IMR-90 (cell line): ENCODE data around the gene NOD1. TPM values are rescaled to one million over a fixed set of nuclear protein-coding genes. Genes with fewer than 3 reads are reported as not detected.
A peak's percentile ranks its signal among the peaks of the same experiment; 100 is the strongest.

Experiments used
- ATAC-seq: fragments of 200-7000 bp; cut with Tn5 transposase; 2 replicates; pipeline ENCODE4 v1.9.1; 2020; ENCODE audit warnings: low read depth, mild to moderate bottlenecking, moderate library complexity
- BruUV-seq: library from RNA; stranded (reverse); fragments of 400-500 nt; replicated peaks from 2 replicates; lab custom pipeline; 2021; lab: Mats Ljungman, UMichigan
- CTCF ChIA-PET: fragments of 300-600 bp; formaldehyde crosslinking; extraction: SDS; loops from one replicate; lab custom pipeline; 2021; ENCODE audit warnings: antibody characterized with exemption; lab: Yijun Ruan, JAX
- POLR2A ChIA-PET: fragments of 300-600 bp; sonication (Branson Sonifier 250); formaldehyde crosslinking; loops from one replicate; lab custom pipeline; 2022; ENCODE audit warnings: antibody characterized with exemption; ENCODE audit not compliant: unreplicated experiment; lab: Charles Lee
- DNase-seq: peaks from one replicate; pipeline ENCODE4 v3.0.0; 2013
- H2AFZ ChIP-seq: replicated peaks from 2 replicates; pipeline ENCODE3; 2013; ENCODE audit warnings: low read length, mild to moderate bottlenecking; ENCODE audit not compliant: poor library complexity
- H2AK5ac ChIP-seq: 2 replicates; pipeline ENCODE4 v1.6.1; 2013; ENCODE audit warnings: low read depth, low read length, inconsistent platforms
- H2AK9ac ChIP-seq: replicated peaks from 2 replicates; pipeline ENCODE3; 2013; ENCODE audit warnings: mild to moderate bottlenecking, low read depth, low read length, moderate library complexity; ENCODE audit not compliant: poor library complexity
- H2BK120ac ChIP-seq: 2 replicates; pipeline ENCODE4 v1.6.1; 2013; ENCODE audit warnings: low read depth, low read length, inconsistent platforms
- H2BK15ac ChIP-seq: 3 replicates; pipeline ENCODE4 v1.6.1; 2013; ENCODE audit warnings: low read depth, low read length, inconsistent platforms
- H2BK20ac ChIP-seq: 2 replicates; pipeline ENCODE4 v1.6.1; 2013; ENCODE audit warnings: low read depth, mild to moderate bottlenecking, inconsistent platforms, low read length, moderate library complexity
- H2BK5ac ChIP-seq: 2 replicates; pipeline ENCODE4 v1.6.1; 2013; ENCODE audit warnings: mild to moderate bottlenecking, low read depth, low read length, inconsistent platforms; ENCODE audit not compliant: poor library complexity, severe bottlenecking
- H3K14ac ChIP-seq: replicated peaks from 2 replicates; pipeline ENCODE4 v1.6.1; 2013; ENCODE audit warnings: low read depth, low read length, inconsistent platforms
- H3K18ac ChIP-seq: 2 replicates; pipeline ENCODE4 v1.6.1; 2013; ENCODE audit warnings: low read depth, low read length, control low read depth
- H3K23ac ChIP-seq: 2 replicates; pipeline ENCODE4 v1.6.1; 2013; ENCODE audit warnings: low read depth, low read length, inconsistent platforms
- H3K27ac ChIP-seq: 2 replicates; pipeline ENCODE4 v1.5.1; 2013; ENCODE audit warnings: mild to moderate bottlenecking, control low read depth, low read length; ENCODE audit not compliant: insufficient read depth
- H3K27me3 ChIP-seq: 2 replicates; pipeline ENCODE4 v1.6.1; 2013; ENCODE audit warnings: low read length; ENCODE audit not compliant: control insufficient read depth, insufficient read depth
- H3K36me3 ChIP-seq: 2 replicates; pipeline ENCODE4 v1.6.1; 2013; ENCODE audit warnings: low read length, mixed read lengths; ENCODE audit not compliant: control insufficient read depth, insufficient read depth
- H3K4ac ChIP-seq: 2 replicates; pipeline ENCODE4 v1.6.1; 2013; ENCODE audit warnings: low read depth, low read length, inconsistent platforms
- H3K4me1 ChIP-seq: 2 replicates; pipeline ENCODE4 v1.6.1; 2013; ENCODE audit warnings: low read length, mixed read lengths; ENCODE audit not compliant: control insufficient read depth, insufficient read depth
- H3K4me2 ChIP-seq: 2 replicates; pipeline ENCODE4 v1.6.1; 2013; ENCODE audit warnings: low read depth, mild to moderate bottlenecking, control low read depth, low read length, moderate library complexity
- H3K4me3 ChIP-seq: 2 replicates; pipeline ENCODE4 v1.5.1; 2013; ENCODE audit warnings: low read depth, mild to moderate bottlenecking, control low read depth, low read length, moderate library complexity; ENCODE audit not compliant: insufficient read depth
- H3K56ac ChIP-seq: 2 replicates; pipeline ENCODE4 v1.6.1; 2013; ENCODE audit warnings: low read length, inconsistent platforms; ENCODE audit not compliant: insufficient read depth; ENCODE audit errors: extremely low read depth
- H3K79me1 ChIP-seq, 2 experiments: 2 replicates each; pipeline ENCODE4 v1.6.1; 2013; ENCODE audit warnings: low read length in 2 of 2, inconsistent platforms in 1 of 2, low read depth in 1 of 2
- H3K9ac ChIP-seq: 2 replicates; pipeline ENCODE4 v1.6.1; 2013; ENCODE audit warnings: low read depth, low read length, control low read depth
- H3K9me1 ChIP-seq: 2 replicates; pipeline ENCODE4 v1.6.1; 2013; ENCODE audit warnings: low read length, inconsistent platforms; ENCODE audit not compliant: insufficient read depth
- H3K9me3 ChIP-seq: 2 replicates; pipeline ENCODE4 v1.6.1; 2013; ENCODE audit warnings: low read length; ENCODE audit not compliant: control insufficient read depth, insufficient read depth
- H4K20me1 ChIP-seq: 2 replicates; pipeline ENCODE4 v1.6.1; 2013; ENCODE audit warnings: low read length, inconsistent platforms; ENCODE audit not compliant: insufficient read depth
- H4K5ac ChIP-seq: 2 replicates; pipeline ENCODE4 v1.6.1; 2013; ENCODE audit warnings: mild to moderate bottlenecking, low read depth, low read length, control low read depth
- H4K8ac ChIP-seq, 2 experiments: 2 replicates each; pipeline ENCODE4 v1.6.1; 2013; ENCODE audit warnings: low read depth in 2 of 2, low read length in 2 of 2, control low read depth in 1 of 2, inconsistent platforms in 1 of 2
- H4K91ac ChIP-seq: 2 replicates; pipeline ENCODE4 v1.6.1; 2013; ENCODE audit warnings: low read depth, low read length, inconsistent platforms; ENCODE audit not compliant: insufficient read depth
- BHLHE40 ChIP-seq: fragments of 150-350 bp; IDR thresholded peaks from 2 replicates; pipeline ENCODE4 v1.6.1; 2016; ENCODE audit warnings: mild to moderate bottlenecking, low read depth, low read length
- CEBPB ChIP-seq: IDR thresholded peaks from 2 replicates; pipeline ENCODE4 v1.6.1; 2012; ENCODE audit warnings: low read depth, low read length, improper control_type of control experiment
- CHD1 ChIP-seq: IDR thresholded peaks from 2 replicates; pipeline ENCODE4 v1.6.1; 2012; ENCODE audit warnings: low read depth, low read length, improper control_type of control experiment
- FOS ChIP-seq: fragments of 150-350 bp; IDR thresholded peaks from 2 replicates; pipeline ENCODE4 v1.6.1; 2016; ENCODE audit warnings: low read depth, low read length
- MAFK ChIP-seq: IDR thresholded peaks from 2 replicates; pipeline ENCODE4 v1.6.1; 2012; ENCODE audit warnings: low read depth, low read length, improper control_type of control experiment
- MXI1 ChIP-seq: IDR thresholded peaks from 2 replicates; pipeline ENCODE4 v1.6.1; 2012; ENCODE audit warnings: low read depth, mild to moderate bottlenecking, low read length, moderate library complexity, borderline replicate concordance
- NFE2L2 ChIP-seq: fragments of 150-350 bp; IDR thresholded peaks from 2 replicates; pipeline ENCODE4 v1.6.1; 2016; ENCODE audit warnings: low read depth, mild to moderate bottlenecking, low read length
- POLR2A ChIP-seq: IDR thresholded peaks from 2 replicates; pipeline ENCODE4 v1.6.1; 2012; ENCODE audit warnings: mild to moderate bottlenecking, low read depth, low read length
- RAD21 ChIP-seq: IDR thresholded peaks from 2 replicates; pipeline ENCODE4 v1.6.1; 2012; ENCODE audit warnings: low read length, improper control_type of control experiment
- RFX5 ChIP-seq: IDR thresholded peaks from 2 replicates; pipeline ENCODE4 v1.8.0; 2012; ENCODE audit warnings: low read depth, mild to moderate bottlenecking, low read length, moderate library complexity
- SMC3 ChIP-seq: fragments of 150-350 bp; IDR thresholded peaks from 2 replicates; pipeline ENCODE4 v1.6.1; 2016; ENCODE audit warnings: low read depth, mild to moderate bottlenecking, antibody characterized with exemption, low read length, moderate library complexity
- WGBS, 2 experiments: methylation state at CpG; one replicate each; pipeline versions ENCODE4 v1.1.5 to v1.1.7; 2013; ENCODE audit warnings: missing lambda C conversion rate in 2 of 2; ENCODE audit not compliant: insufficient read length in 1 of 2; ENCODE audit errors: extremely low coverage in 2 of 2; 5-methylcytosine and 5-hydroxymethylcytosine counted together
- dilution Hi-C: fragments of 300-500 bp; cut with HindIII; formaldehyde crosslinking; loops from one replicate; pipeline ENCODE4 v1.14.3; 2018; ENCODE audit warnings: low sequenced_read_pairs; ENCODE audit not compliant: unreplicated experiment
- in situ Hi-C: fragments of 300-500 bp; cut with MboI; formaldehyde crosslinking; loops from 3 replicates; pipeline ENCODE4 v1.14.3; 2019; ENCODE audit warnings: low sequenced_read_pairs, inconsistent platforms, mixed read lengths
- intact Hi-C: fragments of 100-400 bp; cut with micrococcal nuclease; formaldehyde crosslinking; loops from 2 replicates; pipeline ENCODE4 v1.10.0; 2022
- polyA plus RNA-seq, 3 experiments: library from polyadenylated mRNA; depleted of rRNA; stranded (reverse); fragments of >200 nt; gene quantifications; 2 replicates each; pipeline ENCODE4 v1.2.3, GENCODE V29; 2012; ENCODE audit warnings: low replicate concordance in 1 of 3
- total RNA-seq: library from RNA; depleted of rRNA; stranded (reverse); fragments of >200 nt; gene quantifications from 2 replicates; pipeline ENCODE4 v1.2.3, GENCODE V29; 2012
- TF ChIP-seq, protein P1 (sequence below): fragments of 150-350 bp; IDR thresholded peaks from 2 replicates; pipeline ENCODE4 v1.6.1; 2016; ENCODE audit warnings: low read depth, mild to moderate bottlenecking, low read length, moderate library complexity, borderline replicate concordance
- TF ChIP-seq, protein P2 (sequence below): conservative IDR thresholded peaks from 2 replicates; pipeline ENCODE4 v1.5.1; 2012; ENCODE audit warnings: mild to moderate bottlenecking, low read depth, low read length, improper control_type of control experiment

Gene NOD1
- total and polyA plus RNA-seq, 2 of the 4 experiments (the other 2 are of a cell fraction) = 1.8 to 3.0 TPM

DNA sequence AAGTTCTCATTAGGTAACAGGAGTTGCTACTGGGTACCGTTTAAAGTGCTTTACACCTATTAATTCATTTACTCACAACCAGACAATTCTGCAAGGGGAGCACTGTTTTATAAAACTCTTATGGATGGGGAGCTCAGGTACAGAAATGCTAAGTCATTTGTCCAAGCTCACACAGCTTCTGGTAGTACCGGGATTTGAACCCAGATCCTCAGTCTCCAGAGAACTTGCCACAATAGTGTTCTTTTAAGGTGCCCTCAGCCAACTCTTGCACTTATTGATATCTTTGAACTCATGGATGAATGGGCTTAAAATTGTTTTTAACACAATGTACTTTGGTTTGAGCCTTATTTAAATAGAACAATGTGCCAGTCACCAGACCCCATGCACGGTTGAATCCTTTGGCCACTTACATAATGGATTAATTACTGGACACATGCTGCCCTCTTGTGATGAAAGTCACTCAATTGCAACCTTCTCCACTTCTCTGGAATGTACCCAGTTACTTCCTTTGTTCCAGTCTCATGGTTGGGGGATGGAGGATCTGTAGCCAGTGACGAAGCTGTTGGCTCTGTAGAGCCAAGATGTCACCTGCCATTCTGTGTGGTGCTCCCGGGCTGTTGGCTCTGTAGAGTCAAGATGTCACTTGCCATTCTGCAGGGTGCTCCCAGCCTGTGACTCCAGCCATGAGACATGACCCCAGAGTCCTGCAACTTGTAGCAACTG lies 65.6 kb downstream of the NOD1 start:
- no peak overlapping the region for H4K8ac ChIP-seq
- no peak overlapping the region for H3K4me2 ChIP-seq
- no peaks in the 10 kb centered on the region for H3K36me3 ChIP-seq
- ATAC-seq (peak; percentile 99), DNase-seq (peak; percentile 83)
- BruUV-seq = no TSS peak
- H3K27me3 ChIP-seq = peaks cover 2% of the 10 kb centered on the region; the same call in 1 of the 2 replicates
- no peak overlapping the region for H3K23ac ChIP-seq
- H3K14ac ChIP-seq = no peak overlapping the region
- H4K20me1 ChIP-seq = no peaks in the 10 kb centered on the region
- H2AFZ ChIP-seq = peak overlapping the region; percentile 67
- no peak overlapping the region for H2BK15ac ChIP-seq
- H2AK5ac ChIP-seq = no peak overlapping the region
- 40% methylated on average over 1 of the region's 5 CpGs; no CpG with 5 or more reads in 1 of the 2 experiments for WGBS, 2 experiments
- H3K18ac ChIP-seq = no peak overlapping the region
- no peak overlapping the region for H3K4me3 ChIP-seq
- H2BK5ac ChIP-seq = no peak overlapping the region
- no peaks in the 10 kb centered on the region for H3K9me1 ChIP-seq
- CTCF ChIA-PET = interaction anchor here (0.8 kb wide), 2 partner anchors 58 to 249 kb away, joined by 4 read pairs; no protein-coding TSS in a partner anchor
- H2BK120ac ChIP-seq = no peak overlapping the region
- POLR2A ChIA-PET = no interaction called here
- H3K9me3 ChIP-seq = no peaks in the 10 kb centered on the region
- TF ChIP-seq MAFK (no peak), RAD21 (peak; percentile 91), SMC3 (peak; percentile 86), FOS (no peak), POLR2A (0 out of 2 replicates have a peak, but pooled peaks have one; percentile 36), BHLHE40 (peak; percentile 53; the same call in 1 of the 2 replicates), MXI1 (no peak), CHD1 (no peak), NFE2L2 (no peak), RFX5 (0 out of 2 replicates have a peak, but pooled peaks have one; percentile 48), CEBPB (0 out of 2 replicates have a peak, but pooled peaks have one; percentile 17)
- TF ChIP-seq, protein P1, sequence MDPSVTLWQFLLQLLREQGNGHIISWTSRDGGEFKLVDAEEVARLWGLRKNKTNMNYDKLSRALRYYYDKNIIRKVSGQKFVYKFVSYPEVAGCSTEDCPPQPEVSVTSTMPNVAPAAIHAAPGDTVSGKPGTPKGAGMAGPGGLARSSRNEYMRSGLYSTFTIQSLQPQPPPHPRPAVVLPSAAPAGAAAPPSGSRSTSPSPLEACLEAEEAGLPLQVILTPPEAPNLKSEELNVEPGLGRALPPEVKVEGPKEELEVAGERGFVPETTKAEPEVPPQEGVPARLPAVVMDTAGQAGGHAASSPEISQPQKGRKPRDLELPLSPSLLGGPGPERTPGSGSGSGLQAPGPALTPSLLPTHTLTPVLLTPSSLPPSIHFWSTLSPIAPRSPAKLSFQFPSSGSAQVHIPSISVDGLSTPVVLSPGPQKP = no peak
- TF ChIP-seq, protein P2, sequence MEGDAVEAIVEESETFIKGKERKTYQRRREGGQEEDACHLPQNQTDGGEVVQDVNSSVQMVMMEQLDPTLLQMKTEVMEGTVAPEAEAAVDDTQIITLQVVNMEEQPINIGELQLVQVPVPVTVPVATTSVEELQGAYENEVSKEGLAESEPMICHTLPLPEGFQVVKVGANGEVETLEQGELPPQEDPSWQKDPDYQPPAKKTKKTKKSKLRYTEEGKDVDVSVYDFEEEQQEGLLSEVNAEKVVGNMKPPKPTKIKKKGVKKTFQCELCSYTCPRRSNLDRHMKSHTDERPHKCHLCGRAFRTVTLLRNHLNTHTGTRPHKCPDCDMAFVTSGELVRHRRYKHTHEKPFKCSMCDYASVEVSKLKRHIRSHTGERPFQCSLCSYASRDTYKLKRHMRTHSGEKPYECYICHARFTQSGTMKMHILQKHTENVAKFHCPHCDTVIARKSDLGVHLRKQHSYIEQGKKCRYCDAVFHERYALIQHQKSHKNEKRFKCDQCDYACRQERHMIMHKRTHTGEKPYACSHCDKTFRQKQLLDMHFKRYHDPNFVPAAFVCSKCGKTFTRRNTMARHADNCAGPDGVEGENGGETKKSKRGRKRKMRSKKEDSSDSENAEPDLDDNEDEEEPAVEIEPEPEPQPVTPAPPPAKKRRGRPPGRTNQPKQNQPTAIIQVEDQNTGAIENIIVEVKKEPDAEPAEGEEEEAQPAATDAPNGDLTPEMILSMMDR = peak; percentile 78
- no peak overlapping the region for H3K27ac ChIP-seq
- H3K9ac ChIP-seq = no peak overlapping the region
- H3K56ac ChIP-seq = no peak overlapping the region
- no peaks in the 10 kb centered on the region for H3K4me1 ChIP-seq
- in situ Hi-C loops = loop anchor here (5.0 kb wide), 2 partner anchors 136 to 246 kb away; no protein-coding TSS in a partner anchor
- dilution Hi-C loops = no loop called here
- no peak overlapping the region for H3K4ac ChIP-seq
- peak overlapping the region; percentile 59 for H2AK9ac ChIP-seq
- no peak overlapping the region for H4K5ac ChIP-seq
- H4K91ac ChIP-seq = no peak overlapping the region
- H2BK20ac ChIP-seq = no peak overlapping the region
- intact Hi-C loops = loop anchor here (1.0 to 2.0 kb wide), 6 partner anchors 128 to 664 kb away; partner anchors contain the start of gene ZNRF2
- H3K79me1 ChIP-seq = no peaks in the 10 kb centered on the region
